Activated CD8-positive, alpha-beta T cell treated with anti-CD3 and anti-CD28 coated beads for 36 hours (primary cell): ENCODE measurements around the gene E2F4. TPM values are rescaled to one million over a fixed set of nuclear protein-coding genes. Genes with fewer than 3 reads are reported as not detected.

ENCODE experiments used
- ATAC-seq: fragments of 200-7000 bp; cut with Tn5 transposase; one replicate; pipeline ENCODE4 v1.10.0; 2021; ENCODE audit warnings: mild to moderate bottlenecking, moderate library complexity
- CTCF ChIA-PET: fragments of 350-600 bp; sonication (Branson Sonifier 250); formaldehyde crosslinking; loops from one replicate; lab custom pipeline; 2021; ENCODE audit warnings: antibody characterized with exemption; lab: Charles Lee
- POLR2A ChIA-PET: fragments of 350-600 bp; sonication (Branson Sonifier 250); formaldehyde crosslinking; loops from one replicate; lab custom pipeline; 2021; ENCODE audit warnings: antibody characterized with exemption; lab: Charles Lee
- DNase-seq: peaks from one replicate; pipeline ENCODE4 v3.0.0-alpha.2; 2020
- H3K27ac Mint-ChIP-seq: one replicate; pipeline ENCODE4 v1.8.0; 2021; ENCODE audit warnings: mild to moderate bottlenecking, mixed read lengths
- H3K27me3 Mint-ChIP-seq: one replicate; pipeline ENCODE4 v1.8.0; 2021; ENCODE audit warnings: mixed read lengths
- H3K36me3 Mint-ChIP-seq: one replicate; pipeline ENCODE4 v1.8.0; 2021; ENCODE audit warnings: low read depth, mixed read lengths
- H3K4me1 Mint-ChIP-seq: one replicate; pipeline ENCODE4 v1.8.0; 2021; ENCODE audit warnings: low read depth, mixed read lengths
- H3K4me3 Mint-ChIP-seq: one replicate; pipeline ENCODE4 v1.8.0; 2021; ENCODE audit warnings: mild to moderate bottlenecking, moderate library complexity, mixed read lengths
- H3K9me3 Mint-ChIP-seq: one replicate; pipeline ENCODE4 v1.8.0; 2021; ENCODE audit warnings: mixed read lengths
- intact Hi-C: fragments of 100-400 bp; cut with micrococcal nuclease; formaldehyde crosslinking; loops from one replicate; pipeline ENCODE4 v1.10.0; 2022
- total RNA-seq, 2 experiments: library from RNA; stranded (reverse); gene quantifications; one replicate each; pipeline ENCODE4 v1.2.3, GENCODE V29; 2021
- TF ChIP-seq, protein P1 (sequence below): fragments of 200-600 bp; IDR thresholded peaks from one replicate; pipeline ENCODE4 v1.8.0; 2022; ENCODE audit warnings: antibody characterized with exemption, mild to moderate bottlenecking

Gene E2F4
- total RNA-seq, 2 experiments from 2014 or later: 104 to 105 TPM

DNA sequence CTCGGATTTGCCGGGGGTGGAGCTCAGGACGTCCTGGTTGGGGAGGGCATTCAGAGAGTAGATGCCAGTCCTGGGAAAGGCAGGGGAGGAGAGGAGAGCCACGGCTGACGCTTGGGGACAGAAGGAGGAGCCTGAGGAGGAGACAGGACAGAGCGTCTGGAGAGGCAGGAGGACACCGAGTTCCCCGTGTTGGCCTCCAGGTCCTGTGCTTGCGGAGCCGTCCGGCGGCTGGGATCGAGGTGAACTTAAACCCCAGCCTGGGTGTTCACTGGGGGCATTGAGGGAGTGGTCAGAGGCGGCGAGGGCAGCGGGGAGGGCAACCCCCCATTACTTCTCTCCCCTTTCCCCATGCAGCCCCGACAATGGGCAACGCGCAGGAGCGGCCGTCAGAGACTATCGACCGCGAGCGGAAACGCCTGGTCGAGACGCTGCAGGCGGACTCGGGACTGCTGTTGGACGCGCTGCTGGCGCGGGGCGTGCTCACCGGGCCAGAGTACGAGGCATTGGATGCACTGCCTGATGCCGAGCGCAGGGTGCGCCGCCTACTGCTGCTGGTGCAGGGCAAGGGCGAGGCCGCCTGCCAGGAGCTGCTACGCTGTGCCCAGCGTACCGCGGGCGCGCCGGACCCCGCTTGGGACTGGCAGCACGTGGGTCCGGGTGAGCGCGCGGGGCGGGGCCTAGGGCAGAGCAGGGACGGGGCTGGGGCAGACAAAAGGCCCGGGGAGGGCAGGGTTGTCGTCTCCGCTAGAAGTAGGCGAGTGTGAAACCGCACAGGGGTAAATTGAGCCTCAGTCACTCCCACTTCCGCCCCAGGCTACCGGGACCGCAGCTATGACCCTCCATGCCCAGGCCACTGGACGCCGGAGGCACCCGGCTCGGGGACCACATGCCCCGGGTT lies 17.9 kb upstream of the E2F4 start:
- TF ChIP-seq, protein P1, sequence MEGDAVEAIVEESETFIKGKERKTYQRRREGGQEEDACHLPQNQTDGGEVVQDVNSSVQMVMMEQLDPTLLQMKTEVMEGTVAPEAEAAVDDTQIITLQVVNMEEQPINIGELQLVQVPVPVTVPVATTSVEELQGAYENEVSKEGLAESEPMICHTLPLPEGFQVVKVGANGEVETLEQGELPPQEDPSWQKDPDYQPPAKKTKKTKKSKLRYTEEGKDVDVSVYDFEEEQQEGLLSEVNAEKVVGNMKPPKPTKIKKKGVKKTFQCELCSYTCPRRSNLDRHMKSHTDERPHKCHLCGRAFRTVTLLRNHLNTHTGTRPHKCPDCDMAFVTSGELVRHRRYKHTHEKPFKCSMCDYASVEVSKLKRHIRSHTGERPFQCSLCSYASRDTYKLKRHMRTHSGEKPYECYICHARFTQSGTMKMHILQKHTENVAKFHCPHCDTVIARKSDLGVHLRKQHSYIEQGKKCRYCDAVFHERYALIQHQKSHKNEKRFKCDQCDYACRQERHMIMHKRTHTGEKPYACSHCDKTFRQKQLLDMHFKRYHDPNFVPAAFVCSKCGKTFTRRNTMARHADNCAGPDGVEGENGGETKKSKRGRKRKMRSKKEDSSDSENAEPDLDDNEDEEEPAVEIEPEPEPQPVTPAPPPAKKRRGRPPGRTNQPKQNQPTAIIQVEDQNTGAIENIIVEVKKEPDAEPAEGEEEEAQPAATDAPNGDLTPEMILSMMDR: peak; percentile 19
- peaks cover 55% of the 10 kb centered on the region for H3K4me1 Mint-ChIP-seq
- ChIA-PET CTCF (interaction anchor here (1.3 to 16.0 kb wide), 4 partner anchors 11 to 156 kb away, joined by 6 to 209 read pairs (median 23); partner anchors contain the start of genes B3GNT9, FBXL8, HSF4 and TRADD), POLR2A (interaction anchor here (0.6 to 9.2 kb wide), 4 partner anchors 9 to 64 kb away, joined by 3 to 67 read pairs (median 8); partner anchors contain the start of genes FBXL8, MATCAP1 and TRADD)
- H3K27ac Mint-ChIP-seq: peak overlapping the region; percentile 34
- DNase-seq (peak; percentile 85), ATAC-seq (peak; percentile 50)
- intact Hi-C loops: no loop called here
- peak overlapping the region; percentile 85 for H3K4me3 Mint-ChIP-seq
- peaks cover 67% of the 10 kb centered on the region for H3K27me3 Mint-ChIP-seq
- H3K9me3 Mint-ChIP-seq: no peaks in the 10 kb centered on the region
- H3K36me3 Mint-ChIP-seq: peaks cover 10% of the 10 kb centered on the region

DNA sequence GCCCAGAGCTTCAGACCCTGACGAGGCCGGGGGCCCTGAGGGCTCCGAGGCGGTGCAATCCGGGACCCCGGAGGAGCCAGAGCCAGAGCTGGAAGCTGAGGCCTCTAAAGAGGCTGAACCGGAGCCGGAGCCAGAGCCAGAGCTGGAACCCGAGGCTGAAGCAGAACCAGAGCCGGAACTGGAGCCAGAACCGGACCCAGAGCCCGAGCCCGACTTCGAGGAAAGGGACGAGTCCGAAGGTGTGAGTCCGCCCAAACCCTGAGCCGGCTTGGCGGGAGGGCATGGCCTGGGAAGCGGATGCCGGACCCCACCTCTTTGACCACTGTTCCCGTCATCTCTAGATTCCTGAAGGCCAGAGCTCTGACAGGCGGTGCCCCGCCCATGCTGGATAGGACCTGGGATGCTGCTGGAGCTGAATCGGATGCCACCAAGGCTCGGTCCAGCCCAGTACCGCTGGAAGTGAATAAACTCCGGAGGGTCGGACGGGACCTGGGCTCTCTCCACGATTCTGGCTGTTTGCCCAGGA lies 17.2 kb upstream of the E2F4 start:
- TF ChIP-seq, protein P1: no peak
- ChIA-PET CTCF (interaction anchor here (2.6 to 16.0 kb wide), 3 partner anchors 10 to 157 kb away, joined by 14 to 209 read pairs (median 32); partner anchors contain the start of genes B3GNT9, FBXL8, HSF4 and TRADD), POLR2A (interaction anchor here (0.6 to 9.2 kb wide), 9 partner anchors 9 to 164 kb away, joined by 3 to 67 read pairs (median 4); partner anchors contain the start of genes FBXL8, HSF4, MATCAP1 and TRADD)
- peak overlapping the region; percentile 85 for H3K4me3 Mint-ChIP-seq
- H3K9me3 Mint-ChIP-seq: no peaks in the 10 kb centered on the region
- H3K27ac Mint-ChIP-seq: no peak overlapping the region
- H3K27me3 Mint-ChIP-seq: peaks cover 70% of the 10 kb centered on the region
- peaks cover 57% of the 10 kb centered on the region for H3K4me1 Mint-ChIP-seq
- H3K36me3 Mint-ChIP-seq: peaks cover 12% of the 10 kb centered on the region
- ATAC-seq (no peak), DNase-seq (no peak)
- intact Hi-C loops: no loop called here

DNA sequence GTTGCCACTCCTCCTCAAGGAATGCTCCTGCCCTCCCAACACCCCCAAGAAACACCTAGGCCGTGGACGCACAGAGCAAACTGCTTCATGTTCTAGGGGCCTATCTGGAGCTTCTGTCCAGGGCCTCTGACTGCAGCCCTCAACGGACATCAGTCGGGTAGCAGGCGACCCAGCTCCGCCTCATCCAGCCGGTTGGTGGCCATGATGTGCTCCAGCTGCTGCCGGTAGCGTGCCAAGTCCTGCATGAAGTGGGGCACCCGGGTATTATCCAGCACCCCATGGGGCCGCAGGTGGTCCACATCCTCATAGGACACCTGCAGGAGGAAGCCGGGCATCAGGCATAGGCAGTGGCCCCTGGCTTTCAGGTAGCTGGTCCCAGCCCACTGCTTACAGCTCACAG lies 15.3 kb upstream of the E2F4 start:
- Mint-ChIP-seq H3K9me3 (no peaks in the 10 kb centered on the region), H3K27ac (no peak overlapping the region), H3K36me3 (peaks cover 10% of the 10 kb centered on the region), H3K4me3 (no peak overlapping the region), H3K4me1 (peaks cover 41% of the 10 kb centered on the region), H3K27me3 (peaks cover 55% of the 10 kb centered on the region)
- TF ChIP-seq, protein P1: no peak
- DNase-seq (no peak), ATAC-seq (no peak)
- POLR2A ChIA-PET: interaction anchor here (0.6 to 9.2 kb wide), 8 partner anchors 11 to 245 kb away, joined by 3 to 67 read pairs (median 5); partner anchors contain the start of genes E2F4, FBXL8, HSF4 and TMEM208
- intact Hi-C loops: no loop called here
- CTCF ChIA-PET: interaction anchor here (0.9 to 16.0 kb wide), 9 partner anchors 8 to 223 kb away, joined by 3 to 209 read pairs (median 4); partner anchors contain the start of genes B3GNT9, FBXL8, HSF4 and TRADD

DNA sequence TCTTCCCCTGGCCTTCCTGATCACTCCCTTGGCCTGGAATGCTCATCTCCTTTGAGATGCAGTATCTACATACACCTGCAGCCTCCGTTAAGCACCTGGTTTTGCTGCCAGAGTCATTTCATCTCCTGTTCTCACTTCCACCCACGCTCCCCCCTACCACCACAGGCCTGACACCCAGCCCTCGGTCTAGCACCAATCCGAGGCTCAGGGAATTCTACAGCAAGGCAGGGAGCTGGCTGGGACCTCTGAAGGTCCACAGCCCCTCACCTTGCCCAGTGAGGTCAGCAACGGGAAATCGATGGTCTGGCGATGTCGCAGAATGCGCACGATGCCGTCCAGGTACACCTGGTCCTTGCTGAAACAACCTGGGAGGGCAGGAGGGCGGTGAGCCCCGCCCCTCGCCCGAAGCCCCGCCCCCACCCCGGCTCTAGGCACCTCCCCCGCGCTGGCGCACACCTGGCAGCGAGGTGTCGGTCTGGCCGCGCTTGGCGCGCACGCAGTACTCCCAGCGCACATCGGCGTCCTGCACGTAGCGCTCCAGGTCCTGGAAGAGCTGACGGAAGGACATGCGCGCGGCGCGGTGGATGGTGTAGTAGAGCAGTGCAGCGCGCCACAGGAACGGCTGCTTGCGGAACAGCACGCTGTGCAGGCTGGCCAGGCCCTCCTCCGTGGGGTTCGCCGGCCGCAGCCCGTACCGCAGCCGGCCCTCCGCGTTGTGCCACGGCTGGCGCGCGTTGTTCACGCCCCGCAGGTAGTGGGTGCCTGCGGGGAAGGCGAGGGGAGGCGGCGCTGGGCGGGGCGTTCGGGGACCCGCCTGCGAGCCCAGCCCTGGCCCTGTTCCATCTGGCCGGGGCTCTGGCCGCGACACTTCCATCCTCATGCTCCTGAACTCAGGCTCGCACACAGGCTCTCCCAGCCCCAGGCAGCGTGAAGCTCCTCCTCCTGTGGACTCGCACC lies 13.9 kb upstream of the E2F4 start:
- TF ChIP-seq, protein P1: peak; percentile 17
- Mint-ChIP-seq H3K27me3 (peaks cover 47% of the 10 kb centered on the region), H3K4me3 (peak overlapping the region; percentile 57), H3K27ac (no peak overlapping the region), H3K4me1 (peaks cover 37% of the 10 kb centered on the region), H3K36me3 (peaks cover 10% of the 10 kb centered on the region), H3K9me3 (no peaks in the 10 kb centered on the region)
- ATAC-seq (peak; percentile 63), DNase-seq (peak; percentile 81)
- ChIA-PET CTCF (interaction anchor here (0.9 to 16.0 kb wide), 6 partner anchors 10 to 224 kb away, joined by 3 to 209 read pairs (median 4); partner anchors contain the start of genes B3GNT9, FBXL8, HSF4 and TRADD), POLR2A (interaction anchor here (0.7 to 9.2 kb wide), 4 partner anchors 12 to 22 kb away, joined by 4 to 67 read pairs (median 14); partner anchors contain the start of genes E2F4, FBXL8, HSF4 and TRADD)
- intact Hi-C loops: no loop called here
